OCI-LY1 (cell line): ENCODE measurements around the gene EIF6.
"Not testable (repeated sequence)": the region's sequence is repeated elsewhere in the genome, so short reads cannot be mapped to it uniquely, and the experiment has no call there.

Experiments
- H2AFZ ChIP-seq: fragments of 200-600 bp; sonication (generic), shearing (Covaris generic); 2 replicates; pipeline ENCODE4 v1.6.0; 2014; ENCODE audit warnings: antibody characterized with exemption, mild to moderate bottlenecking, low read length
- H3F3A ChIP-seq: fragments of 200-600 bp; sonication (generic), shearing (Covaris generic); 2 replicates; pipeline ENCODE4 v1.6.0; 2014; ENCODE audit warnings: mild to moderate bottlenecking, antibody characterized with exemption, low read length, moderate library complexity; ENCODE audit not compliant: insufficient read depth
- H3K27ac ChIP-seq: fragments of 200-600 bp; sonication (generic); 2 replicates; pipeline ENCODE4 v1.5.1; 2014; ENCODE audit warnings: low read length, mixed run types, mild to moderate bottlenecking, low read depth; ENCODE audit not compliant: poor library complexity, severe bottlenecking
- H3K27me3 ChIP-seq: fragments of 200-600 bp; sonication (generic); 2 replicates; pipeline ENCODE4 v1.6.0; 2014; ENCODE audit warnings: antibody characterized with exemption, mild to moderate bottlenecking, low read length, moderate library complexity; ENCODE audit not compliant: insufficient read depth
- H3K36me3 ChIP-seq: fragments of 200-600 bp; sonication (generic); 2 replicates; pipeline ENCODE4 v1.6.1; 2014; ENCODE audit warnings: mild to moderate bottlenecking, antibody characterized with exemption, low read length, moderate library complexity, mixed read lengths; ENCODE audit not compliant: insufficient read depth
- H3K4me1 ChIP-seq: fragments of 200-600 bp; sonication (generic); 2 replicates; pipeline ENCODE4 v1.5.1; 2014; ENCODE audit warnings: mild to moderate bottlenecking, low read length, moderate library complexity; ENCODE audit not compliant: insufficient read depth, severe bottlenecking
- H3K4me2 ChIP-seq: fragments of 200-600 bp; sonication (generic), shearing (Covaris generic); 2 replicates; pipeline ENCODE4 v1.6.1; 2014; ENCODE audit warnings: low read length
- H3K4me3 ChIP-seq: fragments of 200-600 bp; sonication (generic); 2 replicates; pipeline ENCODE4 v1.5.1; 2014; ENCODE audit warnings: low read length, low read depth, mild to moderate bottlenecking, mixed read lengths; ENCODE audit not compliant: poor library complexity, severe bottlenecking
- H3K79me2 ChIP-seq: fragments of 200-600 bp; shearing (Covaris generic); 2 replicates; pipeline ENCODE4 v1.6.1; 2016; ENCODE audit warnings: mixed run types, low read length, mixed read lengths; ENCODE audit not compliant: insufficient read depth
- H3K9ac ChIP-seq: fragments of 200-600 bp; sonication (generic), shearing (Covaris generic); 2 replicates; pipeline ENCODE4 v1.6.1; 2014; ENCODE audit warnings: mild to moderate bottlenecking, low read length, mixed read lengths
- H3K9me2 ChIP-seq: fragments of 200-600 bp; sonication (generic), shearing (Covaris generic); 2 replicates; pipeline ENCODE4 v1.6.1; 2014; ENCODE audit warnings: low read depth, mild to moderate bottlenecking, low read length, mixed read lengths
- H3K9me3 ChIP-seq: fragments of 200-600 bp; shearing (Covaris generic); 2 replicates; pipeline ENCODE4 v1.6.1; 2014; ENCODE audit warnings: low read length, mixed read lengths
- H4K20me1 ChIP-seq: fragments of 200-600 bp; sonication (generic), shearing (Covaris generic); 2 replicates; pipeline ENCODE4 v1.6.0; 2016; ENCODE audit warnings: mild to moderate bottlenecking, low read length; ENCODE audit not compliant: insufficient read depth
- CTCF ChIP-seq: fragments of 200-600 bp; sonication (generic), shearing (Covaris generic); IDR thresholded peaks from 2 replicates; pipeline ENCODE4 v1.5.1; 2017; ENCODE audit warnings: mild to moderate bottlenecking, antibody characterized with exemption, low read length, moderate library complexity, mixed read lengths
- EZH2 ChIP-seq: fragments of 200-600 bp; sonication (generic), shearing (Covaris generic); IDR thresholded peaks from 2 replicates; pipeline ENCODE4 v1.8.0; 2017; ENCODE audit warnings: borderline replicate concordance, mixed run types, mild to moderate bottlenecking, antibody characterized with exemption, low read length, moderate library complexity, mixed read lengths

EIF6 gene

GRCh38 chr20:35316086-35316485 lies 31.5 kb upstream of the EIF6 start:
- Histone ChIP-seq H3K4me1 (no peaks in the 10 kb centered on the region), H3K9me3 (no peaks in the 10 kb centered on the region), H3K36me3 (peaks cover 6% of the 10 kb centered on the region; the same call in 1 of the 2 replicates), H3K79me2 (no peaks in the 10 kb centered on the region), H3K9ac (no peak overlapping the region), H3K4me3 (no peak overlapping the region), H3K27ac (no peak overlapping the region), H4K20me1 (no peaks in the 10 kb centered on the region), H3K27me3 (no peaks in the 10 kb centered on the region), H3F3A (no peaks in the 10 kb centered on the region), H3K4me2 (no peak overlapping the region), H2AFZ (no peak overlapping the region), H3K9me2 (no peaks in the 10 kb centered on the region)
- TF ChIP-seq EZH2 (no peak), CTCF (no peak)

GRCh38 chr20:35315632-35316020 lies 31.1 kb upstream of the EIF6 start:
- not testable (repeated sequence) for H3K4me3 ChIP-seq, H3F3A ChIP-seq, H3K4me1 ChIP-seq, H3K79me2 ChIP-seq, H3K27me3 ChIP-seq, H4K20me1 ChIP-seq, H3K4me2 ChIP-seq, H3K9ac ChIP-seq, H3K27ac ChIP-seq, H2AFZ ChIP-seq, H3K9me3 ChIP-seq, H3K9me2 ChIP-seq, H3K36me3 ChIP-seq

GRCh38 chr20:35314816-35315631 lies 30.5 kb upstream of the EIF6 start:
- H3K4me3 ChIP-seq, result no peak overlapping the region
- H3K79me2 ChIP-seq, result no peaks in the 10 kb centered on the region
- H3K9me2 ChIP-seq, result no peaks in the 10 kb centered on the region
- H2AFZ ChIP-seq, result no peak overlapping the region
- no peak overlapping the region for H3K9ac ChIP-seq
- no peak for TF ChIP-seq CTCF
- TF ChIP-seq EZH2, result no peak
- H3K4me2 ChIP-seq, result no peak overlapping the region
- no peaks in the 10 kb centered on the region for H3K9me3 ChIP-seq
- no peaks in the 10 kb centered on the region for H3F3A ChIP-seq
- no peaks in the 10 kb centered on the region for H4K20me1 ChIP-seq
- H3K4me1 ChIP-seq, result no peaks in the 10 kb centered on the region
- H3K36me3 ChIP-seq, result peaks cover 6% of the 10 kb centered on the region; the same call in 1 of the 2 replicates
- no peaks in the 10 kb centered on the region for H3K27me3 ChIP-seq
- H3K27ac ChIP-seq, result no peak overlapping the region

GRCh38 chr20:35312318-35312717 lies 27.7 kb upstream of the EIF6 start:
- H3K27me3 ChIP-seq, result no peaks in the 10 kb centered on the region
- no peaks in the 10 kb centered on the region for H3K9me2 ChIP-seq
- H3K36me3 ChIP-seq, result peaks cover 6% of the 10 kb centered on the region; the same call in 1 of the 2 replicates
- TF ChIP-seq CTCF (no peak), EZH2 (no peak)
- H4K20me1 ChIP-seq, result no peaks in the 10 kb centered on the region
- H3K9ac ChIP-seq, result no peak overlapping the region
- H3F3A ChIP-seq, result no peaks in the 10 kb centered on the region
- no peaks in the 10 kb centered on the region for H3K9me3 ChIP-seq
- no peak overlapping the region for H2AFZ ChIP-seq
- H3K27ac ChIP-seq, result no peak overlapping the region
- no peak overlapping the region for H3K4me2 ChIP-seq
- H3K79me2 ChIP-seq, result no peaks in the 10 kb centered on the region
- no peak overlapping the region for H3K4me3 ChIP-seq
- no peaks in the 10 kb centered on the region for H3K4me1 ChIP-seq
